HCT116 (cell line): ENCODE measurements around the gene MPPED1.

Experiments
- CTCF ChIP-seq, 3 experiments: fragments of 200-600 bp in 1 of 3; sonication (generic) in 1 of 3; IDR thresholded peaks in 2 of 3; conservative IDR thresholded peaks in 1 of 3; 2 replicates each; pipeline ENCODE4 v1.5.1; 2012 to 2017; ENCODE audit warnings: low read depth in 2 of 3, low read length in 2 of 3, antibody characterized with exemption in 1 of 3, borderline replicate concordance in 1 of 3, control low read depth in 1 of 3, mild to moderate bottlenecking in 1 of 3, mixed read lengths in 1 of 3, mixed run types in 1 of 3, moderate library complexity in 1 of 3; ENCODE audit not compliant: insufficient read depth in 1 of 3
- EZH2 ChIP-seq: fragments of 200-600 bp; sonication (generic); IDR thresholded peaks from 2 replicates; pipeline ENCODE4 v1.6.1; 2017; ENCODE audit warnings: antibody characterized with exemption, mixed run types
- SIN3A ChIP-seq: IDR thresholded peaks from 2 replicates; pipeline ENCODE4 v1.6.1; 2012; ENCODE audit warnings: low read depth
- TF ChIP-seq, protein P1 (sequence below): IDR thresholded peaks from 2 replicates; pipeline ENCODE4 v1.6.1; 2012; ENCODE audit warnings: low read depth

GRCh38 chr22:43407591-43407990, 4.2 kb upstream of the MPPED1 start:
- TF ChIP-seq EZH2 (no peak), CTCF (IDR thresholded peaks at IDR 0.05 in 2 of 3, conservative IDR thresholded peaks at IDR 0.05 in 1 of 3; ENCODE audit: borderline replicate concordance in 1 of 3, insufficient read depth in 1 of 3, low read depth in 2 of 3, low read length in 2 of 3) (no peak), SIN3A (no peak)
- TF ChIP-seq, protein P1, sequence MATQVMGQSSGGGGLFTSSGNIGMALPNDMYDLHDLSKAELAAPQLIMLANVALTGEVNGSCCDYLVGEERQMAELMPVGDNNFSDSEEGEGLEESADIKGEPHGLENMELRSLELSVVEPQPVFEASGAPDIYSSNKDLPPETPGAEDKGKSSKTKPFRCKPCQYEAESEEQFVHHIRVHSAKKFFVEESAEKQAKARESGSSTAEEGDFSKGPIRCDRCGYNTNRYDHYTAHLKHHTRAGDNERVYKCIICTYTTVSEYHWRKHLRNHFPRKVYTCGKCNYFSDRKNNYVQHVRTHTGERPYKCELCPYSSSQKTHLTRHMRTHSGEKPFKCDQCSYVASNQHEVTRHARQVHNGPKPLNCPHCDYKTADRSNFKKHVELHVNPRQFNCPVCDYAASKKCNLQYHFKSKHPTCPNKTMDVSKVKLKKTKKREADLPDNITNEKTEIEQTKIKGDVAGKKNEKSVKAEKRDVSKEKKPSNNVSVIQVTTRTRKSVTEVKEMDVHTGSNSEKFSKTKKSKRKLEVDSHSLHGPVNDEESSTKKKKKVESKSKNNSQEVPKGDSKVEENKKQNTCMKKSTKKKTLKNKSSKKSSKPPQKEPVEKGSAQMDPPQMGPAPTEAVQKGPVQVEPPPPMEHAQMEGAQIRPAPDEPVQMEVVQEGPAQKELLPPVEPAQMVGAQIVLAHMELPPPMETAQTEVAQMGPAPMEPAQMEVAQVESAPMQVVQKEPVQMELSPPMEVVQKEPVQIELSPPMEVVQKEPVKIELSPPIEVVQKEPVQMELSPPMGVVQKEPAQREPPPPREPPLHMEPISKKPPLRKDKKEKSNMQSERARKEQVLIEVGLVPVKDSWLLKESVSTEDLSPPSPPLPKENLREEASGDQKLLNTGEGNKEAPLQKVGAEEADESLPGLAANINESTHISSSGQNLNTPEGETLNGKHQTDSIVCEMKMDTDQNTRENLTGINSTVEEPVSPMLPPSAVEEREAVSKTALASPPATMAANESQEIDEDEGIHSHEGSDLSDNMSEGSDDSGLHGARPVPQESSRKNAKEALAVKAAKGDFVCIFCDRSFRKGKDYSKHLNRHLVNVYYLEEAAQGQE: no peak
